GM15510 (cell line): Measurements from ENCODE around the gene KIDINS220.

Source experiments
- POLR2A ChIP-seq: IDR thresholded peaks from 3 replicates; pipeline ENCODE4 v1.6.1; 2011; ENCODE audit warnings: borderline replicate concordance; ENCODE audit not compliant: insufficient read length; ENCODE audit errors: extremely low read depth

The KIDINS220 gene

GRCh38 chr2:8797682-8798081 is 39.7 kb downstream of the KIDINS220 start:
- no peak for TF ChIP-seq POLR2A

GRCh38 chr2:8796878-8797550 is 40.4 kb downstream of the KIDINS220 start:
- TF ChIP-seq POLR2A = no peak

- TF ChIP-seq POLR2A = no peak
These were observed 41.0 kb downstream of the KIDINS220 start for GRCh38 chr2:8796315-8796848.

- no peak for TF ChIP-seq POLR2A
These were observed 42.2 kb downstream of the KIDINS220 start for GRCh38 chr2:8794923-8795825.

- TF ChIP-seq POLR2A = no peak
These were observed 46.7 kb downstream of the KIDINS220 start for GRCh38 chr2:8790739-8791162.

- no peak for TF ChIP-seq POLR2A
These were observed 51.0 kb downstream of the KIDINS220 start for GRCh38 chr2:8786463-8786862.

GRCh38 chr2:8779795-8780671 is 57.4 kb downstream of the KIDINS220 start:
- TF ChIP-seq POLR2A = no peak

- no peak for TF ChIP-seq POLR2A
These were observed 63.0 kb downstream of the KIDINS220 start for GRCh38 chr2:8774371-8774770.

GRCh38 chr2:8767324-8767723 is 70.1 kb downstream of the KIDINS220 start:
- TF ChIP-seq POLR2A = no peak

- no peak for TF ChIP-seq POLR2A
These were observed 75.8 kb downstream of the KIDINS220 start for GRCh38 chr2:8761529-8762164.

GRCh38 chr2:8756716-8757115 is 80.7 kb downstream of the KIDINS220 start:
- no peak for TF ChIP-seq POLR2A

- no peak for TF ChIP-seq POLR2A
These were observed 81.2 kb downstream of the KIDINS220 start for GRCh38 chr2:8756230-8756629.

- TF ChIP-seq POLR2A = no peak
These were observed 83.2 kb downstream of the KIDINS220 start for GRCh38 chr2:8754106-8754776.

GRCh38 chr2:8753609-8754008 is 83.8 kb downstream of the KIDINS220 start:
- no peak for TF ChIP-seq POLR2A
